Measurements from ENCODE around the gene C17orf114.

C17orf114 gene

DNA sequence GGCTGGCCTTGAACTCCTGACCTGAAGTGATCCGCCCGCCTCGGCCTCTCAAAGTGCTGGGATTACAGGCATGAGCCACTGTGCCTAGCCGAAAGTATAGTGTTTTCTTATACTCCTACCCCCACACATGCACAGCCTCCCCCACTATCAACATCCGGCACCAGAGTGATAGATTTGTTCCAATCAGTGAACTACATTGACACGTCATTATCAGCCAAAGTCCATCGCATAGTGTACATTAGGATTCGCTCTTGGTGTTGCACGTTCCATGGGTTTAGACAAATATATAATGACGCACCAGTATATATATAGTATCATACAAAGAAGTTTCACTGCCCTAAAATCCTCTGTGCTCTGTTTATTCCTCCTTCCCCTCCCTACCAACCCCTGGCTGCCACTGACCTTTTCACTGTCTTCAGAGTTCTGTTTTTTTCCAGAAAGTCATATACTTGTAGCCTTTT is 42.3 kb downstream of the C17orf114 start (continued):
- TF ChIP-seq, protein P1, sequence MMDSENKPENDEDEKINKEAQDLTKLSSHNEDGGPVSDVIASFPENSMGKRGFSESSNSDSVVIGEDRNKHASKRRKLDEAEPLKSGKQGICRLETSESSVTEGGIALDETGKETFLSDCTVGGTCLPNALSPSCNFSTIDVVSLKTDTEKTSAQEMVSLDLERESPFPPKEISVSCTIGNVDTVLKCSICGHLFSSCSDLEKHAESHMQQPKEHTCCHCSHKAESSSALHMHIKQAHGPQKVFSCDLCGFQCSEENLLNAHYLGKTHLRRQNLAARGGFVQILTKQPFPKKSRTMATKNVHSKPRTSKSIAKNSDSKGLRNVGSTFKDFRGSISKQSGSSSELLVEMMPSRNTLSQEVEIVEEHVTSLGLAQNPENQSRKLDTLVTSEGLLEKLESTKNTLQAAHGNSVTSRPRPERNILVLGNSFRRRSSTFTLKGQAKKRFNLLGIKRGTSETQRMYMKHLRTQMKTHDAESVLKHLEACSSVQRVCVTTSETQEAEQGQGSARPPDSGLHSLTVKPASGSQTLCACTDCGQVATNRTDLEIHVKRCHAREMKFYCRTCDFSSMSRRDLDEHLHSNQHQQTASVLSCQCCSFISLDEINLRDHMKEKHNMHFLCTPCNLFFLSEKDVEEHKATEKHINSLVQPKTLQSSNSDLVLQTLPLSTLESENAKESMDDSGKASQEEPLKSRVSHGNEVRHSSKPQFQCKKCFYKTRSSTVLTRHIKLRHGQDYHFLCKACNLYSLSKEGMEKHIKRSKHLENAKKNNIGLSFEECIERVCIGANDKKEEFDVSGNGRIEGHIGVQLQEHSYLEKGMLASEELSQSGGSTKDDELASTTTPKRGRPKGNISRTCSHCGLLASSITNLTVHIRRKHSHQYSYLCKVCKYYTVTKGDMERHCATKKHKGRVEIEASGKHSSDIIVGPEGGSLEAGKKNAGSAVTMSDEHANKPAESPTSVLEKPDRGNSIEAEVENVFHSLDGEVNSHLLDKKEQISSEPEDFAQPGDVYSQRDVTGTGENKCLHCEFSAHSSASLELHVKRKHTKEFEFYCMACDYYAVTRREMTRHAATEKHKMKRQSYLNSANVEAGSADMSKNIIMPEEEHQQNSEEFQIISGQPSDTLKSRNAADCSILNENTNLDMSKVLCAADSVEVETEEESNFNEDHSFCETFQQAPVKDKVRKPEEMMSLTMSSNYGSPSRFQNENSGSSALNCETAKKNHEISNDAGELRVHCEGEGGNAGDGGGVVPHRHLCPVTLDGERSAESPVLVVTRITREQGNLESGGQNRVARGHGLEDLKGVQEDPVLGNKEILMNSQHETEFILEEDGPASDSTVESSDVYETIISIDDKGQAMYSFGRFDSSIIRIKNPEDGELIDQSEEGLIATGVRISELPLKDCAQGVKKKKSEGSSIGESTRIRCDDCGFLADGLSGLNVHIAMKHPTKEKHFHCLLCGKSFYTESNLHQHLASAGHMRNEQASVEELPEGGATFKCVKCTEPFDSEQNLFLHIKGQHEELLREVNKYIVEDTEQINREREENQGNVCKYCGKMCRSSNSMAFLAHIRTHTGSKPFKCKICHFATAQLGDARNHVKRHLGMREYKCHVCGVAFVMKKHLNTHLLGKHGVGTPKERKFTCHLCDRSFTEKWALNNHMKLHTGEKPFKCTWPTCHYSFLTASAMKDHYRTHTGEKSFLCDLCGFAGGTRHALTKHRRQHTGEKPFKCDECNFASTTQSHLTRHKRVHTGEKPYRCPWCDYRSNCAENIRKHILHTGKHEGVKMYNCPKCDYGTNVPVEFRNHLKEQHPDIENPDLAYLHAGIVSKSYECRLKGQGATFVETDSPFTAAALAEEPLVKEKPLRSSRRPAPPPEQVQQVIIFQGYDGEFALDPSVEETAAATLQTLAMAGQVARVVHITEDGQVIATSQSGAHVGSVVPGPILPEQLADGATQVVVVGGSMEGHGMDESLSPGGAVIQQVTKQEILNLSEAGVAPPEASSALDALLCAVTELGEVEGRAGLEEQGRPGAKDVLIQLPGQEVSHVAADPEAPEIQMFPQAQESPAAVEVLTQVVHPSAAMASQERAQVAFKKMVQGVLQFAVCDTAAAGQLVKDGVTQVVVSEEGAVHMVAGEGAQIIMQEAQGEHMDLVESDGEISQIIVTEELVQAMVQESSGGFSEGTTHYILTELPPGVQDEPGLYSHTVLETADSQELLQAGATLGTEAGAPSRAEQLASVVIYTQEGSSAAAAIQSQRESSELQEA (CRISPR knock-in tag; IDR thresholded peaks at IDR 0.05; ENCODE audit: not compliant biosample characterization): no peak
- TF ChIP-seq RFX1 (IDR thresholded peaks at IDR 0.05): no peak
- TF ChIP-seq, protein P2, sequence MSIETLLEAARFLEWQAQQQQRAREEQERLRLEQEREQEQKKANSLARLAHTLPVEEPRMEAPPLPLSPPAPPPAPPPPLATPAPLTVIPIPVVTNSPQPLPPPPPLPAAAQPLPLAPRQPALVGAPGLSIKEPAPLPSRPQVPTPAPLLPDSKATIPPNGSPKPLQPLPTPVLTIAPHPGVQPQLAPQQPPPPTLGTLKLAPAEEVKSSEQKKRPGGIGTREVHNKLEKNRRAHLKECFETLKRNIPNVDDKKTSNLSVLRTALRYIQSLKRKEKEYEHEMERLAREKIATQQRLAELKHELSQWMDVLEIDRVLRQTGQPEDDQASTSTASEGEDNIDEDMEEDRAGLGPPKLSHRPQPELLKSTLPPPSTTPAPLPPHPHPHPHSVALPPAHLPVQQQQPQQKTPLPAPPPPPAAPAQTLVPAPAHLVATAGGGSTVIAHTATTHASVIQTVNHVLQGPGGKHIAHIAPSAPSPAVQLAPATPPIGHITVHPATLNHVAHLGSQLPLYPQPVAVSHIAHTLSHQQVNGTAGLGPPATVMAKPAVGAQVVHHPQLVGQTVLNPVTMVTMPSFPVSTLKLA (IDR thresholded peaks at IDR 0.05): peak; percentile 87
- peak; percentile 88 for TF ChIP-seq HDAC1 (CRISPR knock-in tag; IDR thresholded peaks at IDR 0.05)
- TF ChIP-seq PHF5A (CRISPR knock-in tag; IDR thresholded peaks at IDR 0.05; ENCODE audit: low read depth, unreplicated experiment): no peak
- TF ChIP-seq, protein P3, sequence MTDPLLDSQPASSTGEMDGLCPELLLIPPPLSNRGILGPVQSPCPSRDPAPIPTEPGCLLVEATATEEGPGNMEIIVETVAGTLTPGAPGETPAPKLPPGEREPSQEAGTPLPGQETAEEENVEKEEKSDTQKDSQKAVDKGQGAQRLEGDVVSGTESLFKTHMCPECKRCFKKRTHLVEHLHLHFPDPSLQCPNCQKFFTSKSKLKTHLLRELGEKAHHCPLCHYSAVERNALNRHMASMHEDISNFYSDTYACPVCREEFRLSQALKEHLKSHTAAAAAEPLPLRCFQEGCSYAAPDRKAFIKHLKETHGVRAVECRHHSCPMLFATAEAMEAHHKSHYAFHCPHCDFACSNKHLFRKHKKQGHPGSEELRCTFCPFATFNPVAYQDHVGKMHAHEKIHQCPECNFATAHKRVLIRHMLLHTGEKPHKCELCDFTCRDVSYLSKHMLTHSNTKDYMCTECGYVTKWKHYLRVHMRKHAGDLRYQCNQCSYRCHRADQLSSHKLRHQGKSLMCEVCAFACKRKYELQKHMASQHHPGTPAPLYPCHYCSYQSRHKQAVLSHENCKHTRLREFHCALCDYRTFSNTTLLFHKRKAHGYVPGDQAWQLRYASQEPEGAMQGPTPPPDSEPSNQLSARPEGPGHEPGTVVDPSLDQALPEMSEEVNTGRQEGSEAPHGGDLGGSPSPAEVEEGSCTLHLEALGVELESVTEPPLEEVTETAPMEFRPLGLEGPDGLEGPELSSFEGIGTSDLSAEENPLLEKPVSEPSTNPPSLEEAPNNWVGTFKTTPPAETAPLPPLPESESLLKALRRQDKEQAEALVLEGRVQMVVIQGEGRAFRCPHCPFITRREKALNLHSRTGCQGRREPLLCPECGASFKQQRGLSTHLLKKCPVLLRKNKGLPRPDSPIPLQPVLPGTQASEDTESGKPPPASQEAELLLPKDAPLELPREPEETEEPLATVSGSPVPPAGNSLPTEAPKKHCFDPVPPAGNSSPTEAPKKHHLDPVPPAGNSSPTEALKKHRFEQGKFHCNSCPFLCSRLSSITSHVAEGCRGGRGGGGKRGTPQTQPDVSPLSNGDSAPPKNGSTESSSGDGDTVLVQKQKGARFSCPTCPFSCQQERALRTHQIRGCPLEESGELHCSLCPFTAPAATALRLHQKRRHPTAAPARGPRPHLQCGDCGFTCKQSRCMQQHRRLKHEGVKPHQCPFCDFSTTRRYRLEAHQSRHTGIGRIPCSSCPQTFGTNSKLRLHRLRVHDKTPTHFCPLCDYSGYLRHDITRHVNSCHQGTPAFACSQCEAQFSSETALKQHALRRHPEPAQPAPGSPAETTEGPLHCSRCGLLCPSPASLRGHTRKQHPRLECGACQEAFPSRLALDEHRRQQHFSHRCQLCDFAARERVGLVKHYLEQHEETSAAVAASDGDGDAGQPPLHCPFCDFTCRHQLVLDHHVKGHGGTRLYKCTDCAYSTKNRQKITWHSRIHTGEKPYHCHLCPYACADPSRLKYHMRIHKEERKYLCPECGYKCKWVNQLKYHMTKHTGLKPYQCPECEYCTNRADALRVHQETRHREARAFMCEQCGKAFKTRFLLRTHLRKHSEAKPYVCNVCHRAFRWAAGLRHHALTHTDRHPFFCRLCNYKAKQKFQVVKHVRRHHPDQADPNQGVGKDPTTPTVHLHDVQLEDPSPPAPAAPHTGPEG (CRISPR knock-in tag; IDR thresholded peaks at IDR 0.05): no peak
- no peak for TF ChIP-seq MXD4 (CRISPR knock-in tag; IDR thresholded peaks at IDR 0.05)
- TF ChIP-seq, protein P4, sequence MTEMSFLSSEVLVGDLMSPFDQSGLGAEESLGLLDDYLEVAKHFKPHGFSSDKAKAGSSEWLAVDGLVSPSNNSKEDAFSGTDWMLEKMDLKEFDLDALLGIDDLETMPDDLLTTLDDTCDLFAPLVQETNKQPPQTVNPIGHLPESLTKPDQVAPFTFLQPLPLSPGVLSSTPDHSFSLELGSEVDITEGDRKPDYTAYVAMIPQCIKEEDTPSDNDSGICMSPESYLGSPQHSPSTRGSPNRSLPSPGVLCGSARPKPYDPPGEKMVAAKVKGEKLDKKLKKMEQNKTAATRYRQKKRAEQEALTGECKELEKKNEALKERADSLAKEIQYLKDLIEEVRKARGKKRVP (CRISPR knock-in tag; IDR thresholded peaks at IDR 0.05): peak in 1 of 2 experiments; percentile 85; a peak in 2 of 4 replicates
- TF ChIP-seq, protein P5, sequence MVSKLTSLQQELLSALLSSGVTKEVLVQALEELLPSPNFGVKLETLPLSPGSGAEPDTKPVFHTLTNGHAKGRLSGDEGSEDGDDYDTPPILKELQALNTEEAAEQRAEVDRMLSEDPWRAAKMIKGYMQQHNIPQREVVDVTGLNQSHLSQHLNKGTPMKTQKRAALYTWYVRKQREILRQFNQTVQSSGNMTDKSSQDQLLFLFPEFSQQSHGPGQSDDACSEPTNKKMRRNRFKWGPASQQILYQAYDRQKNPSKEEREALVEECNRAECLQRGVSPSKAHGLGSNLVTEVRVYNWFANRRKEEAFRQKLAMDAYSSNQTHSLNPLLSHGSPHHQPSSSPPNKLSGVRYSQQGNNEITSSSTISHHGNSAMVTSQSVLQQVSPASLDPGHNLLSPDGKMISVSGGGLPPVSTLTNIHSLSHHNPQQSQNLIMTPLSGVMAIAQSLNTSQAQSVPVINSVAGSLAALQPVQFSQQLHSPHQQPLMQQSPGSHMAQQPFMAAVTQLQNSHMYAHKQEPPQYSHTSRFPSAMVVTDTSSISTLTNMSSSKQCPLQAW (CRISPR knock-in tag; IDR thresholded peaks at IDR 0.05): peak; percentile 88
- no peak for TF ChIP-seq ZNF383 (CRISPR knock-in tag; IDR thresholded peaks at IDR 0.05; ENCODE audit: borderline replicate concordance)
- no peak for TF ChIP-seq PCBP1 (IDR thresholded peaks at IDR 0.05; ENCODE audit: borderline replicate concordance, low read depth, low read length)
